Sigmoid colon (tissue), 7 donors: ENCODE data around the gene IFI44L. TPM values are rescaled to one million over a fixed set of nuclear protein-coding genes. Genes with fewer than 3 reads are reported as not detected.

Source experiments
- DNase-seq: peaks from one replicate; pipeline ENCODE4 v3.0.0-alpha.2; 2019
- H3K27ac ChIP-seq, 4 donors: fragments of 200-600 bp; sonication (generic); one replicate each; pipeline ENCODE4 v1.5.1; 2016 to 2019; ENCODE audit warnings: mild to moderate bottlenecking in 1 of 4
- H3K27me3 ChIP-seq, 3 donors: fragments of 200-600 bp; sonication (generic); one replicate each; pipeline ENCODE4 v1.5.1; 2019; ENCODE audit warnings: mild to moderate bottlenecking in 1 of 3
- H3K36me3 ChIP-seq, 4 donors: fragments of 200-600 bp; sonication (generic); one replicate each; pipeline ENCODE4 v1.5.1; 2016 to 2019
- H3K4me1 ChIP-seq, 4 donors: fragments of 200-600 bp; sonication (generic); one replicate each; pipeline ENCODE4 v1.5.1; 2017 to 2019
- H3K4me3 ChIP-seq, 4 donors: fragments of 200-600 bp; sonication (generic); one replicate each; pipeline ENCODE4 v1.5.1; 2017 to 2019; ENCODE audit warnings: mild to moderate bottlenecking in 2 of 4, moderate library complexity in 1 of 4
- H3K9me3 ChIP-seq, 4 donors: fragments of 200-600 bp in 3 of 4; sonication (generic) in 3 of 4; one replicate each; pipeline versions ENCODE4 v1.5.1 to v1.6.1; 2013 to 2019
- CTCF ChIP-seq, 4 experiments: fragments of 450-650 bp in 3 of 4; fragments of 200-600 bp in 1 of 4; IDR thresholded peaks; one replicate each; pipeline ENCODE4 v1.5.1; 2016 to 2019; ENCODE audit warnings: antibody characterized with exemption in 4 of 4, mild to moderate bottlenecking in 3 of 4, moderate library complexity in 2 of 4
- EP300 ChIP-seq, 4 donors: sonication (generic); formaldehyde crosslinking; IDR thresholded peaks; one replicate each; pipeline ENCODE4 v1.6.1; 2017; ENCODE audit warnings: antibody characterized with exemption in 4 of 4
- POLR2A ChIP-seq, 2 donors: fragments of 450-650 bp; IDR thresholded peaks; one replicate each; pipeline ENCODE4 v1.6.1; 2016; ENCODE audit warnings: antibody characterized with exemption in 2 of 2, mild to moderate bottlenecking in 2 of 2, moderate library complexity in 2 of 2
- POLR2AphosphoS5 ChIP-seq, 4 donors: sonication (generic); formaldehyde crosslinking; IDR thresholded peaks; one replicate each; pipeline ENCODE4 v1.6.1; 2017; ENCODE audit warnings: antibody characterized with exemption in 4 of 4
- WGBS, 2 donors: extraction: QIAGEN DNeasy Blood & Tissue Kit; methylation state at CpG; one replicate each; pipeline ENCODE4 v1.1.7; 2013; 5-methylcytosine and 5-hydroxymethylcytosine counted together
- intact Hi-C: fragments of 100-400 bp; cut with DNase I; formaldehyde crosslinking; loops from one replicate; pipeline ENCODE4 v1.15.1; 2023
- polyA plus RNA-seq, 3 donors: library from polyadenylated mRNA; stranded (reverse); fragments of 200-250 nt; gene quantifications; one replicate each; pipeline ENCODE4 v1.2.3, GENCODE V29; 2013
- total RNA-seq, 4 donors: library from RNA; depleted of rRNA; stranded (reverse); fragments of >200 nt; gene quantifications; one replicate each; pipeline ENCODE4 v1.1.0, GENCODE V29; 2016
- donor health status: healthy with polysubstance abuse.
- donor health status: Bipolar disorder and iron deficiency.
- donor health status: healthy.

Gene IFI44L
- total and polyA plus RNA-seq, 7 donors: 1.6 to 18.4 (median 7.8) TPM

- WGBS, 2 donors: 94 to 96% methylated on average over 1 of the region's 1 CpG
- no peak for DNase-seq
- intact Hi-C loops: no loop called here
- Histone ChIP-seq H3K27ac (no peak overlapping the region), H3K4me3 (no peak overlapping the region), H3K9me3 (no peaks in the 10 kb centered on the region), H3K27me3 (no peaks in the 10 kb centered on the region), H3K4me1 (no peaks in the 10 kb centered on the region), H3K36me3 (peaks cover 0 to 24% (median 2%) of the 10 kb centered on the region in 4 donors)
- no peak for TF ChIP-seq POLR2AphosphoS5 (IDR thresholded peaks at IDR 0.05)
Observed at GRCh38 chr1:78664763-78665162, 44.5 kb downstream of the IFI44L start.

GRCh38 chr1:78665809-78666208 is 45.6 kb downstream of the IFI44L start:
- H3K4me3 ChIP-seq: no peak overlapping the region
- peaks cover 0 to 20% (median 0%) of the 10 kb centered on the region in 4 donors for H3K36me3 ChIP-seq
- no peaks in the 10 kb centered on the region for H3K4me1 ChIP-seq
- intact Hi-C loops: no loop called here
- no peaks in the 10 kb centered on the region for H3K27me3 ChIP-seq
- no peak for DNase-seq
- TF ChIP-seq POLR2AphosphoS5 (IDR thresholded peaks at IDR 0.05) (no peak), POLR2A (IDR thresholded peaks at IDR 0.05) (no peak), CTCF (IDR thresholded peaks at IDR 0.05) (no peak), EP300 (IDR thresholded peaks at IDR 0.05) (no peak)
- 93 to 95% methylated on average over 6 of the region's 6 CpGs for WGBS, 2 donors
- no peaks in the 10 kb centered on the region for H3K9me3 ChIP-seq
- no peak overlapping the region for H3K27ac ChIP-seq

GRCh38 chr1:78667939-78668338 is 47.7 kb downstream of the IFI44L start:
- Histone ChIP-seq H3K9me3 (no peaks in the 10 kb centered on the region), H3K4me1 (no peaks in the 10 kb centered on the region), H3K27ac (no peak overlapping the region), H3K36me3 (peaks cover 0 to 9% (median 0%) of the 10 kb centered on the region in 4 donors), H3K4me3 (no peak overlapping the region), H3K27me3 (no peaks in the 10 kb centered on the region)
- 97 to 99% methylated on average over 1 of the region's 1 CpG for WGBS, 2 donors
- DNase-seq: no peak
- no peak for TF ChIP-seq EP300 (IDR thresholded peaks at IDR 0.05)
- no peak for TF ChIP-seq POLR2AphosphoS5 (IDR thresholded peaks at IDR 0.05)
- no peak for TF ChIP-seq POLR2A (IDR thresholded peaks at IDR 0.05)
- TF ChIP-seq CTCF (IDR thresholded peaks at IDR 0.05): no peak
- intact Hi-C loops: no loop called here

- H3K4me1 ChIP-seq: no peaks in the 10 kb centered on the region
- no peaks in the 10 kb centered on the region for H3K27me3 ChIP-seq
- H3K9me3 ChIP-seq: no peaks in the 10 kb centered on the region
- DNase-seq: no peak
- intact Hi-C loops: no loop called here
- no peak overlapping the region for H3K4me3 ChIP-seq
- no peak overlapping the region for H3K27ac ChIP-seq
- peaks cover 0 to 4% (median 0%) of the 10 kb centered on the region in 4 donors for H3K36me3 ChIP-seq
- no peak for TF ChIP-seq CTCF (IDR thresholded peaks at IDR 0.05)
- no peak for TF ChIP-seq POLR2A (IDR thresholded peaks at IDR 0.05)
- no peak for TF ChIP-seq POLR2AphosphoS5 (IDR thresholded peaks at IDR 0.05)
- TF ChIP-seq EP300 (IDR thresholded peaks at IDR 0.05): no peak
Observed at GRCh38 chr1:78668427-78668826, 48.2 kb downstream of the IFI44L start.

GRCh38 chr1:78672428-78672827 is 52.2 kb downstream of the IFI44L start:
- intact Hi-C loops: loop anchor here (5.0 kb wide), 1 partner anchor 525 kb away; no protein-coding TSS in a partner anchor
- Histone ChIP-seq H3K4me1 (no peaks in the 10 kb centered on the region), H3K36me3 (no peaks in the 10 kb centered on the region), H3K27me3 (no peaks in the 10 kb centered on the region), H3K9me3 (no peaks in the 10 kb centered on the region), H3K4me3 (no peak overlapping the region), H3K27ac (no peak overlapping the region)
- WGBS, 2 donors: 34 to 93% methylated on average over 1 of the region's 1 CpG
- TF ChIP-seq CTCF (IDR thresholded peaks at IDR 0.05): no peak
- TF ChIP-seq POLR2AphosphoS5 (IDR thresholded peaks at IDR 0.05): no peak
- TF ChIP-seq EP300 (IDR thresholded peaks at IDR 0.05): no peak
- TF ChIP-seq POLR2A (IDR thresholded peaks at IDR 0.05): no peak
- no peak for DNase-seq
